T follicular helper cell (primary cell): ENCODE data around the gene PROM1.
A peak's percentile ranks its signal among the peaks of the same experiment; 100 is the strongest.

Experiments
- DNase-seq: peaks from one replicate; pipeline ENCODE4 v3.0.0-alpha.2; 2020; ENCODE audit warnings: low read depth

PROM1 gene

GRCh38 chr4:16026160-16026761 is 57.6 kb downstream of the PROM1 start:
- DNase-seq, result no peak

GRCh38 chr4:16025268-16025667 is 58.6 kb downstream of the PROM1 start:
- no peak for DNase-seq

- DNase-seq, result no peak
Measured at GRCh38 chr4:16023776-16024408, 59.9 kb downstream of the PROM1 start.

- no peak for DNase-seq
Measured at GRCh38 chr4:16021804-16022560, 61.8 kb downstream of the PROM1 start.

GRCh38 chr4:16019649-16020048 is 64.2 kb downstream of the PROM1 start:
- DNase-seq, result no peak

GRCh38 chr4:16018841-16019240 is 65.0 kb downstream of the PROM1 start:
- no peak for DNase-seq

- no peak for DNase-seq
Measured at GRCh38 chr4:16018061-16018676, 65.7 kb downstream of the PROM1 start.

- DNase-seq, result no peak
Measured at GRCh38 chr4:16016536-16016935, 67.3 kb downstream of the PROM1 start.

GRCh38 chr4:16011173-16011572 is 72.7 kb downstream of the PROM1 start:
- DNase-seq, result no peak

GRCh38 chr4:16009153-16009552 is 74.7 kb downstream of the PROM1 start:
- DNase-seq, result no peak

- no peak for DNase-seq
Measured at GRCh38 chr4:16007471-16008095, 76.2 kb downstream of the PROM1 start.

GRCh38 chr4:16006771-16007446 is 76.9 kb downstream of the PROM1 start:
- no peak for DNase-seq

GRCh38 chr4:16005676-16006075 is 78.1 kb downstream of the PROM1 start:
- DNase-seq, result no peak

- DNase-seq, result peak; percentile 6
Measured at GRCh38 chr4:16001484-16001858, 82.4 kb downstream of the PROM1 start.

GRCh38 chr4:16000708-16001483 is 82.9 kb downstream of the PROM1 start:
- DNase-seq, result no peak

- DNase-seq, result no peak
Measured at GRCh38 chr4:15996773-15997172, 87.0 kb downstream of the PROM1 start.

- DNase-seq, result no peak
Measured at GRCh38 chr4:15995826-15996225, 88.0 kb downstream of the PROM1 start.

- DNase-seq, result no peak
Measured at GRCh38 chr4:15992167-15992485, 91.7 kb downstream of the PROM1 start.

- no peak for DNase-seq
Measured at GRCh38 chr4:15990570-15991285, 93.1 kb downstream of the PROM1 start.

- DNase-seq, result no peak
Measured at GRCh38 chr4:15989424-15989823, 94.4 kb downstream of the PROM1 start.

- DNase-seq, result no peak
Measured at GRCh38 chr4:15988222-15988621, 95.6 kb downstream of the PROM1 start.
